GM19043 (cell line): Measurements from ENCODE around the gene PITX2.
A peak's percentile ranks its signal among the peaks of the same experiment; 100 is the strongest.

Source experiments
- ATAC-seq: cut with Tn5 transposase; IDR thresholded peaks from one replicate; pipeline ENCODE4 v1.9.1; 2021; ENCODE audit warnings: low read depth; ENCODE audit not compliant: unreplicated experiment

The PITX2 gene

GRCh38 chr4:110624904-110625494 lies 2.1 kb upstream of the PITX2 start:
- ATAC-seq: no peak

- no peak for ATAC-seq
Observed at GRCh38 chr4:110624398-110624780, 1.5 kb upstream of the PITX2 start.

GRCh38 chr4:110623718-110624397 lies 981 bp upstream of the PITX2 start:
- ATAC-seq: no peak

- no peak for ATAC-seq
Observed at GRCh38 chr4:110621839-110622751, 782 bp downstream of the PITX2 start.

GRCh38 chr4:110621328-110621812 lies 1.5 kb downstream of the PITX2 start:
- ATAC-seq: no peak

GRCh38 chr4:110620691-110621327 lies 2.1 kb downstream of the PITX2 start:
- peak; percentile 36 for ATAC-seq

- ATAC-seq: no peak
Observed at GRCh38 chr4:110620322-110620690, 2.6 kb downstream of the PITX2 start.

GRCh38 chr4:110619463-110620247 lies 3.2 kb downstream of the PITX2 start:
- ATAC-seq: no peak

GRCh38 chr4:110618581-110619462 lies 4.1 kb downstream of the PITX2 start:
- no peak for ATAC-seq

- no peak for ATAC-seq
Observed at GRCh38 chr4:110617646-110618580, 5.0 kb downstream of the PITX2 start.

- no peak for ATAC-seq
Observed at GRCh38 chr4:110617075-110617640, 5.7 kb downstream of the PITX2 start.

- ATAC-seq: no peak
Observed at GRCh38 chr4:110616238-110617074, 6.4 kb downstream of the PITX2 start.

- ATAC-seq: no peak
Observed at GRCh38 chr4:110615353-110616237, 7.3 kb downstream of the PITX2 start.

- no peak for ATAC-seq
Observed at GRCh38 chr4:110614976-110615352, 7.9 kb downstream of the PITX2 start.

- ATAC-seq: no peak
Observed at GRCh38 chr4:110614173-110614963, 8.5 kb downstream of the PITX2 start.
